ENCODE results near the gene ATP11B.

GRCh38 chr3:182800508-182800907 is 7.2 kb downstream of the ATP11B start:
- TF ChIP-seq CTCF (conservative IDR thresholded peaks at IDR 0.05; ENCODE audit: low read depth, low read length) (no peak), EZH2 (IDR thresholded peaks at IDR 0.05; ENCODE audit: borderline replicate concordance, low read depth, low read length, poor library complexity, severe bottlenecking) (no peak)

All from A673 (cell line).